ENCODE measurements around the gene PRR15L. TPM values are rescaled to one million over a fixed set of nuclear protein-coding genes. Genes with fewer than 3 reads are reported as not detected.
"Not testable (repeated sequence)": the region's sequence is repeated elsewhere in the genome, so short reads cannot be mapped to it uniquely, and the experiment has no call there.

The PRR15L gene
- total RNA-seq, 6 experiments from 2014 or later, result not detected

DNA sequence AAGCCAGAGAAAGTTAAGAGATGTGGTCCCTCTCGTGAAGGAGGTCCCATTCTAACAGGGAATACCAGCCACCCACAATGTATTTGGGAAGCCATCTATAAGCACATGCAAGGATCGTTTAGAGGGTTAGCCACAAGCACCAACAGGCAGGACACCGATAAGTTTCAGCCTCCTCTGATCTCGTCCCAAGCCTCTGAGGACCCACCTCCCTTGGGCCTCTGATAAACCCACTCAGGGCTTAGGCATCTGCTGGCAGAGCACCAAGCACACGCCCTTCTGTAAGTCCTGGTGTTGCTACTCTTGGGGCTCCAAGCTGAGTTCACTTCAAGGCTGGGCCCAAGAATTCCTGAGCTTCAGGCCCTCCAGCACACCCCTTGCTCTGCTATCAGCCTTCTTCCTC is 21.7 kb downstream of the PRR15L start:
- H3K27ac Mint-ChIP-seq, result peak overlapping the region; percentile 79
- DNase-seq, result peak; percentile 78
- TF ChIP-seq, protein P1, sequence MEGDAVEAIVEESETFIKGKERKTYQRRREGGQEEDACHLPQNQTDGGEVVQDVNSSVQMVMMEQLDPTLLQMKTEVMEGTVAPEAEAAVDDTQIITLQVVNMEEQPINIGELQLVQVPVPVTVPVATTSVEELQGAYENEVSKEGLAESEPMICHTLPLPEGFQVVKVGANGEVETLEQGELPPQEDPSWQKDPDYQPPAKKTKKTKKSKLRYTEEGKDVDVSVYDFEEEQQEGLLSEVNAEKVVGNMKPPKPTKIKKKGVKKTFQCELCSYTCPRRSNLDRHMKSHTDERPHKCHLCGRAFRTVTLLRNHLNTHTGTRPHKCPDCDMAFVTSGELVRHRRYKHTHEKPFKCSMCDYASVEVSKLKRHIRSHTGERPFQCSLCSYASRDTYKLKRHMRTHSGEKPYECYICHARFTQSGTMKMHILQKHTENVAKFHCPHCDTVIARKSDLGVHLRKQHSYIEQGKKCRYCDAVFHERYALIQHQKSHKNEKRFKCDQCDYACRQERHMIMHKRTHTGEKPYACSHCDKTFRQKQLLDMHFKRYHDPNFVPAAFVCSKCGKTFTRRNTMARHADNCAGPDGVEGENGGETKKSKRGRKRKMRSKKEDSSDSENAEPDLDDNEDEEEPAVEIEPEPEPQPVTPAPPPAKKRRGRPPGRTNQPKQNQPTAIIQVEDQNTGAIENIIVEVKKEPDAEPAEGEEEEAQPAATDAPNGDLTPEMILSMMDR (IDR thresholded peaks at IDR 0.05), result no peak
- H3K4me3 Mint-ChIP-seq, result peak overlapping the region; percentile 64
- H3K36me3 Mint-ChIP-seq (ENCODE audit: low read depth), result peaks cover 8% of the 10 kb centered on the region
- H3K27me3 Mint-ChIP-seq (ENCODE audit: insufficient read depth), result peaks cover 1% of the 10 kb centered on the region
- 0 out of 2 replicates have a peak, but pooled peaks cover under 1% of the 10 kb centered on the region for H3K9me3 Mint-ChIP-seq
- H3K4me1 Mint-ChIP-seq (ENCODE audit: low read depth), result peaks cover 44% of the 10 kb centered on the region

DNA sequence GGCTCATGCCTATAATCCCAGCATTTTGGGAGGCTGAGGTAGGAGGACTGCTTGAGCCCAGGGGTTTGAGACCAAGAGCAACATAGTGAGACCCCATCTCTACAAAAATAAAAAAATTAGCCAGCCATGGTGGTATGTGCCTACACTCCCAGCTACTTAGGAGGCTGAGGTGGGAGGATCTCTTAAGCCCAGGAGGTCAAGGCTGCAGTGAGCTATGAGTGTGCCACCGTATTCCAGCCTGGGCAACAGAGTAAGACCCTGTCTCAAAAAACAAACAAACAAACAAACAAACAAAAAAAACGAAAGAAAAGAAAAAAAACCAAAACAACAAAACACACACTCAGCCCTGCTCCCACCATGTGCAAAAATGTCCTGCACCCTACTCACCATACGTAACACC is 22.2 kb downstream of the PRR15L start:
- DNase-seq; H3K9me3 Mint-ChIP-seq; H3K27me3 Mint-ChIP-seq (ENCODE audit: insufficient read depth); H3K36me3 Mint-ChIP-seq (ENCODE audit: low read depth): not testable (repeated sequence)
- peak overlapping the region; percentile 79 for H3K27ac Mint-ChIP-seq
- peak overlapping the region; percentile 64 for H3K4me3 Mint-ChIP-seq
- peaks cover 45% of the 10 kb centered on the region for H3K4me1 Mint-ChIP-seq (ENCODE audit: low read depth)

DNA sequence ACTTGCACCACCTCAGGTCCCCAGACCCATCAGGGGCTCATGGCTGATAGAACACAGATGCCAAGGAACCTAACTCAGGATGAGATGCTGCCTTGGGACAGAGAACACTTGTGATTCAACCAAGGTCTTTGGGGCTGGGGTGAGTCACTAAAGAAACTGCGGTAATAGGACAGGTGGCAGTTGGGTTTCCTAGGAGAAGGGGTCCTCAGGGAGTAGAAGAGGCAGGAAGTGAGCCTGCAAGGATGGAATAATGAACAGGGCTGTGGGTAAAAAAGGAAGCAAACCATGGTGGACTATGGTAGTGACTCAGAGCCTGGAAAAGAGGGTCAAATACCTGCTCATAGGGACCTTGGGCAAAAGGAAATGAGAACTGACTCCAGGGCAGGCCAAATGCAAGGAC is 22.8 kb downstream of the PRR15L start:
- H3K9me3 Mint-ChIP-seq, result no peaks in the 10 kb centered on the region
- peaks cover 7% of the 10 kb centered on the region; the same call in 1 of the 2 replicates for H3K36me3 Mint-ChIP-seq (ENCODE audit: low read depth)
- no peak overlapping the region for H3K4me3 Mint-ChIP-seq
- TF ChIP-seq, protein P1 (IDR thresholded peaks at IDR 0.05), result no peak
- DNase-seq, result peak; percentile 23
- H3K4me1 Mint-ChIP-seq (ENCODE audit: low read depth), result peaks cover 45% of the 10 kb centered on the region
- H3K27me3 Mint-ChIP-seq (ENCODE audit: insufficient read depth), result no peaks in the 10 kb centered on the region; the same call in none of the 2 replicates
- peak overlapping the region; percentile 35 for H3K27ac Mint-ChIP-seq

DNA sequence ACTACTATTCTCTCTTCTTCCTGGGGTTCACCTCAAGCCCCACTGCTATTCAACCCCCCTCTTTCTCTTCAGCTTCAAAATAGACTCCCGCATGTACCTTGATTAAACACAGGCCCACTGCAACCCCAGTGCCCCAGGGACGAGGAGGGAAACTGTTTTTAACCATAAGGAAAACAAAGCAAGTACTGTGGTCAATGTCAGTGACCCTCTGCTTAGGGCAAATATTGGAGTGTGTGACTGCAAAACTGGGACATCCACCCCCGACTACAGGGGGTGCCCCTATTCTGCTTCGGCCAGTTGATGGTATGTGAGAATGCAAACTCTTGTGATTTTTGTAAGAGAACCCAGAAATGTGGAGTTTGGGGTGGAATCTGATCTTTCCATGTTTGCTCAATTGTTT is 25.8 kb downstream of the PRR15L start:
- peaks cover 42% of the 10 kb centered on the region for H3K4me1 Mint-ChIP-seq (ENCODE audit: low read depth)
- H3K36me3 Mint-ChIP-seq (ENCODE audit: low read depth), result peaks cover 15% of the 10 kb centered on the region
- H3K27ac Mint-ChIP-seq, result no peak overlapping the region
- H3K4me3 Mint-ChIP-seq, result no peak overlapping the region
- H3K27me3 Mint-ChIP-seq (ENCODE audit: insufficient read depth), result no peaks in the 10 kb centered on the region; the same call in none of the 2 replicates
- no peak for DNase-seq
- H3K9me3 Mint-ChIP-seq, result no peaks in the 10 kb centered on the region
- TF ChIP-seq, protein P1 (IDR thresholded peaks at IDR 0.05), result no peak

DNA sequence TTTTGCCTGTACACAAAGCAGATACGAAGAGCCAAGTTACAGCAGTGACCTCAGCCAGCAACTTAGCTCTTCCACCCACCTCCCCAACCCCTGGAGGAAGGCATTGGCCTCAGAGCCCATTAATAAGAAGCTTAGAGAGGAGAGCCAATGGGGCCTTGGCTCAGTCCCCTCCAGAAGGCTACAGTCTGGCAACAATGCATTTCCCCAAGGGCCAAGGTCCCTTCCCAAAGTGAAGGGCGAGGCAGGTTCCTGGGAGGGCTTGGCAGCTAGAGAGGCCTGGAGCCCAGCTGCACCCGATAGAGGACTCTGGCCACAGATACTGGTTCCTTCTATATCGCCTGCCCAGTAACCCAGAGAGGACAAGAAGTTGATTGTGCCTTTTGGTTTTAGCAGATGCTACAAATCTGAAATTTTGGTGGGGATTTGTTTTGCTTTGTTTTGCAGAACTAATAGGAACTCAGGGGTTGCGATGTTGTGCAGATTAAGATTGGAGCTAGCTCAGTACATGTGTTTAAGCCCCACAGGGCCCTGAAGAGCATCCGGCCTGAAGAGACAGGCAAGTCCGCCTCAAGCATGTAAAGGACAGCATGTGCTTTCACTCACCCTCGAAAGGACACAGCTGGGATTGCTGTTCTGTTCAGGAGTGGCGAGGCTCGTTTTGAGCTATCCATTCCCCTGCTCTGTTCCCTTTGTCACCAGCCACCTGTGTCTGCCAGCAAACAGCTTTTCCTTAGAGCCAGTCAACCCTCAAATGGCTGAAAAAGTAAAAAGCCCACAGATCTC is 28.3 kb downstream of the PRR15L start:
- Mint-ChIP-seq H3K9me3 (no peaks in the 10 kb centered on the region), H3K36me3 (ENCODE audit: low read depth) (peaks cover 25% of the 10 kb centered on the region), H3K4me3 (no peak overlapping the region), H3K27me3 (ENCODE audit: insufficient read depth) (no peaks in the 10 kb centered on the region; the same call in 1 of the 2 replicates), H3K4me1 (ENCODE audit: low read depth) (peaks cover 17% of the 10 kb centered on the region), H3K27ac (no peak overlapping the region)
- TF ChIP-seq, protein P1 (IDR thresholded peaks at IDR 0.05), result no peak
- DNase-seq, result no peak

DNA sequence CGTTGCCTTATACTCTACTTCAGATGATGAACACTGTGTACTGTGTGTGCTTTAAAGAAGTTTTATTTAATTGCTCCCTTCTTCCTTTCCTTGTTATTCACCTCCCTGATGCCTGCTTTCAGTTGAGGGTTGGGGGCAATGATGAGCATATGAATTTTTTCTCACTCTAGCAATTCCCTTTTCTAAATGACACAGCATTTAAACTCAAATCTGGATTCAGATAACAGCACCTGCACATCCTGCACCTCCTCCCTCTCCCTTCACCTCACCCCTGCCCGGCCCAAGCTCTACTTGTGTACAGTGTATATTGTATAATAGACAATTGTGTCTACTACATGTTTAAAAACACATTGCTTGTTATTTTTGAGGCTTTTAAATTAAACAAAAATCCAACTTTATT is 29.3 kb downstream of the PRR15L start:
- H3K4me1 Mint-ChIP-seq (ENCODE audit: low read depth), result peaks cover 15% of the 10 kb centered on the region
- no peaks in the 10 kb centered on the region for H3K9me3 Mint-ChIP-seq
- peaks cover 24% of the 10 kb centered on the region for H3K36me3 Mint-ChIP-seq (ENCODE audit: low read depth)

More for the DNA sequence above, 29.3 kb downstream of the PRR15L start:
- Mint-ChIP-seq H3K27ac (no peak overlapping the region; the same call in 1 of the 2 replicates), H3K4me3 (no peak overlapping the region), H3K27me3 (ENCODE audit: insufficient read depth) (no peaks in the 10 kb centered on the region; the same call in 1 of the 2 replicates)
- TF ChIP-seq, protein P1 (IDR thresholded peaks at IDR 0.05), result no peak
- DNase-seq, result no peak

Measured in HFFc6 (cell line).